HCT116 (cell line): ENCODE results near the gene PCDHGC4. TPM values are rescaled to one million over a fixed set of nuclear protein-coding genes. Genes with fewer than 3 reads are reported as not detected.

Experiments used
- ATAC-seq: fragments of 200-7000 bp; cut with Tn5 transposase; 2 replicates; pipeline ENCODE4 v1.9.1; 2020; ENCODE audit warnings: mild to moderate bottlenecking, moderate library complexity
- BruUV-seq: library from RNA; stranded (reverse); fragments of 400-500 nt; replicated peaks from 2 replicates; lab custom pipeline; 2021; lab: Mats Ljungman, UMichigan
- CTCF ChIA-PET: fragments of 300-600 bp; sonication (Branson Sonifier 250); formaldehyde crosslinking; loops from one replicate; lab custom pipeline; 2021; ENCODE audit warnings: antibody characterized with exemption; lab: Charles Lee
- POLR2A ChIA-PET: fragments of 300-600, 350-600 bp; sonication (Branson Sonifier 250); formaldehyde crosslinking; loops from one replicate; lab custom pipeline; 2021; ENCODE audit warnings: antibody characterized with exemption; lab: Charles Lee
- RAD21 ChIA-PET, 2 experiments: fragments of 300-600 bp; sonication (Branson Sonifier 250); formaldehyde crosslinking; loops; one replicate each; lab custom pipeline; 2023; ENCODE audit warnings: low total read pairs in 2 of 2; ENCODE audit not compliant: uncharacterized antibody in 2 of 2, unreplicated experiment in 2 of 2, low non-redundant PET in 1 of 2; lab: Charles Lee
- DNase-seq: peaks from one replicate; pipeline ENCODE4 v3.0.0-alpha.2; 2010; ENCODE audit warnings: low read depth, low spot score
- H2AFZ ChIP-seq: fragments of 200-600 bp; shearing (Covaris generic), sonication (generic); 2 replicates; pipeline ENCODE4 v1.6.1; 2017; ENCODE audit warnings: low read depth, mixed run types, mixed read lengths, antibody characterized with exemption, low read length; ENCODE audit not compliant: poor library complexity, severe bottlenecking
- H3K27ac ChIP-seq: 2 replicates; pipeline ENCODE4 v1.5.1; 2012; ENCODE audit warnings: low read depth, low read length
- H3K27me3 ChIP-seq: fragments of 200-600 bp; sonication (generic); 2 replicates; pipeline ENCODE4 v1.6.1; 2016; ENCODE audit warnings: mixed run types, low read length, mixed read lengths; ENCODE audit not compliant: insufficient read depth
- H3K36me3 ChIP-seq, 2 experiments: fragments of 200-500 bp in 1 of 2; fragments of 200-600 bp in 1 of 2; sonication (Bioruptor generic) in 1 of 2; sonication (generic) in 1 of 2; 2 replicates each; pipeline versions ENCODE4 v1.5.1 to v1.6.1; 2014 to 2016; ENCODE audit warnings: low read length in 2 of 2, inconsistent platforms in 1 of 2, mixed read lengths in 1 of 2, mixed run types in 1 of 2; ENCODE audit not compliant: insufficient read depth in 2 of 2, control insufficient read depth in 1 of 2
- H3K4me1 ChIP-seq, 2 experiments: fragments of 200-600 bp in 1 of 2; sonication (generic) in 1 of 2; 2 replicates each; pipeline versions ENCODE4 v1.5.1 to v1.6.1; 2012 to 2017; ENCODE audit warnings: low read length in 2 of 2, inconsistent platforms in 1 of 2, mild to moderate bottlenecking in 1 of 2, mixed read lengths in 1 of 2, mixed run types in 1 of 2, moderate library complexity in 1 of 2; ENCODE audit not compliant: insufficient read depth in 2 of 2, control insufficient read depth in 1 of 2
- H3K4me2 ChIP-seq: fragments of 200-600 bp; sonication (generic); 2 replicates; pipeline ENCODE4 v1.6.1; 2017; ENCODE audit warnings: mixed run types, low read length, mixed read lengths
- H3K4me3 ChIP-seq, 2 experiments: fragments of 200-600 bp in 1 of 2; sonication (generic) in 1 of 2; replicated peaks in 1 of 2; 2 replicates each; pipeline ENCODE4 v1.5.1; 2011 to 2016; ENCODE audit warnings: low read length in 2 of 2, control low read depth in 1 of 2, low read depth in 1 of 2, mild to moderate bottlenecking in 1 of 2, mixed read lengths in 1 of 2, mixed run types in 1 of 2
- H3K79me2 ChIP-seq: fragments of 200-600 bp; sonication (generic); 2 replicates; pipeline ENCODE4 v1.6.1; 2017; ENCODE audit warnings: mild to moderate bottlenecking, mixed run types, low read length, moderate library complexity, mixed read lengths; ENCODE audit not compliant: insufficient read depth
- H3K9ac ChIP-seq: fragments of 200-600 bp; sonication (generic); 2 replicates; pipeline ENCODE4 v1.6.1; 2016; ENCODE audit warnings: low read length, mixed read lengths
- H3K9me2 ChIP-seq: fragments of 200-600 bp; sonication (generic), shearing (Covaris generic); 2 replicates; pipeline ENCODE4 v1.6.1; 2017; ENCODE audit warnings: mixed run types, mild to moderate bottlenecking, moderate library complexity; ENCODE audit not compliant: insufficient read depth
- H3K9me3 ChIP-seq, 2 experiments: fragments of 200-500 bp in 1 of 2; fragments of 200-600 bp in 1 of 2; sonication (Bioruptor generic) in 1 of 2; sonication (generic) in 1 of 2; 2 replicates each; pipeline ENCODE4 v1.6.1; 2014 to 2017; ENCODE audit warnings: low read length in 2 of 2, mixed read lengths in 2 of 2, inconsistent platforms in 1 of 2, low read depth in 1 of 2, mild to moderate bottlenecking in 1 of 2, mixed run types in 1 of 2, moderate library complexity in 1 of 2; ENCODE audit not compliant: control insufficient read depth in 1 of 2, insufficient read depth in 1 of 2
- H4K20me1 ChIP-seq: fragments of 200-600 bp; sonication (generic), shearing (Covaris generic); 2 replicates; pipeline ENCODE4 v1.6.1; 2017; ENCODE audit warnings: mixed run types, mild to moderate bottlenecking, moderate library complexity; ENCODE audit not compliant: insufficient read depth
- CBX3 ChIP-seq: IDR thresholded peaks from 2 replicates; pipeline ENCODE4 v1.6.1; 2012; ENCODE audit warnings: low read depth
- CEBPB ChIP-seq: IDR thresholded peaks from 2 replicates; pipeline ENCODE4 v1.6.1; 2012; ENCODE audit warnings: low read depth
- CTCF ChIP-seq, 3 experiments: fragments of 200-600 bp in 1 of 3; sonication (generic) in 1 of 3; IDR thresholded peaks in 2 of 3; conservative IDR thresholded peaks in 1 of 3; 2 replicates each; pipeline ENCODE4 v1.5.1; 2012 to 2017; ENCODE audit warnings: low read depth in 2 of 3, low read length in 2 of 3, antibody characterized with exemption in 1 of 3, borderline replicate concordance in 1 of 3, control low read depth in 1 of 3, mild to moderate bottlenecking in 1 of 3, mixed read lengths in 1 of 3, mixed run types in 1 of 3, moderate library complexity in 1 of 3; ENCODE audit not compliant: insufficient read depth in 1 of 3
- EGR1 ChIP-seq: IDR thresholded peaks from 2 replicates; pipeline ENCODE4 v1.6.1; 2012; ENCODE audit warnings: low read depth
- ELF1 ChIP-seq: IDR thresholded peaks from 2 replicates; pipeline ENCODE4 v1.6.1; 2012; ENCODE audit warnings: low read depth, borderline replicate concordance
- EZH2 ChIP-seq: fragments of 200-600 bp; sonication (generic); IDR thresholded peaks from 2 replicates; pipeline ENCODE4 v1.6.1; 2017; ENCODE audit warnings: antibody characterized with exemption, mixed run types
- EZH2phosphoT487 ChIP-seq: fragments of 200-600 bp; IDR thresholded peaks from 2 replicates; pipeline ENCODE4 v1.6.1; 2018; ENCODE audit warnings: antibody characterized with exemption, borderline replicate concordance
- JUND ChIP-seq: IDR thresholded peaks from 2 replicates; pipeline ENCODE4 v1.6.1; 2012
- MAX ChIP-seq: IDR thresholded peaks from 2 replicates; pipeline ENCODE4 v1.6.1; 2012
- RAD21 ChIP-seq: IDR thresholded peaks from 2 replicates; pipeline ENCODE4 v1.6.1; 2012; ENCODE audit warnings: low read depth, mild to moderate bottlenecking
- REST ChIP-seq: IDR thresholded peaks from 2 replicates; pipeline ENCODE4 v1.6.1; 2012; ENCODE audit warnings: low read depth
- SIN3A ChIP-seq: IDR thresholded peaks from 2 replicates; pipeline ENCODE4 v1.6.1; 2012; ENCODE audit warnings: low read depth
- SP1 ChIP-seq: IDR thresholded peaks from 2 replicates; pipeline ENCODE4 v1.6.1; 2012; ENCODE audit warnings: low read depth
- SRF ChIP-seq: IDR thresholded peaks from 2 replicates; pipeline ENCODE4 v1.6.1; 2012; ENCODE audit warnings: low read depth
- TCF7L2 ChIP-seq: IDR thresholded peaks from 2 replicates; pipeline ENCODE4 v1.7.0; 2011; ENCODE audit warnings: borderline replicate concordance, inconsistent platforms; ENCODE audit not compliant: insufficient read depth, insufficient read length; ENCODE audit errors: extremely low read depth
- YY1 ChIP-seq: IDR thresholded peaks from 2 replicates; pipeline ENCODE4 v1.6.1; 2011; ENCODE audit warnings: low read length, low read depth, moderate library complexity, mild to moderate bottlenecking; ENCODE audit not compliant: insufficient replicate concordance; ENCODE audit errors: extremely low read depth
- ZBTB33 ChIP-seq: IDR thresholded peaks from 2 replicates; pipeline ENCODE4 v1.6.1; 2011; ENCODE audit warnings: mild to moderate bottlenecking, low read length, moderate library complexity; ENCODE audit not compliant: insufficient replicate concordance; ENCODE audit errors: extremely low read depth
- ZFX ChIP-seq: fragments of 450-650 bp; IDR thresholded peaks from 2 replicates; pipeline ENCODE4 v1.6.1; 2017
- intact Hi-C: fragments of 100-400 bp; cut with micrococcal nuclease; formaldehyde crosslinking; loops from 2 replicates; pipeline ENCODE4 v1.10.0; 2022
- total RNA-seq: library from RNA; stranded (reverse); gene quantifications from one replicate; pipeline ENCODE4 v1.2.1, GENCODE V29; 2021; ENCODE audit not compliant: unreplicated experiment

PCDHGC4 gene
- total RNA-seq, 1 experiment from 2014 or later = 0.05 TPM

GRCh38 chr5:141475625-141476131 lies 9.2 kb upstream of the PCDHGC4 start, which contains the start of gene PCDHGC3:
PCDHGC3 (plus strand) TSS chr5:141475966; CDS start chr5:141476117, 151 bp downstream.
- H3K4me3 ChIP-seq = no peak within 1 kb of the TSS
- DNase-seq (no peak), ATAC-seq (no peak)
- ChIA-PET RAD21 (no interaction called here), POLR2A (interaction anchor here (1.2 kb wide), 1 partner anchor 13 kb away, joined by 3 read pairs; the partner anchor contains the start of gene PCDHGC5), CTCF (no interaction called here)
- TF ChIP-seq RAD21 (no peak), CEBPB (no peak), JUND (no peak), YY1 (no peak), CTCF (IDR thresholded peaks at IDR 0.05 in 2 of 3, conservative IDR thresholded peaks at IDR 0.05 in 1 of 3; ENCODE audit: borderline replicate concordance in 1 of 3, insufficient read depth in 1 of 3, low read depth in 2 of 3, low read length in 2 of 3) (no peak), SP1 (no peak), ZBTB33 (no peak), CBX3 (no peak), EZH2phosphoT487 (no peak), TCF7L2 (no peak), MAX (no peak), EZH2 (no peak), EGR1 (no peak), ELF1 (no peak), ZFX (no peak), SRF (no peak), SIN3A (no peak), REST (no peak)
- H3K27ac ChIP-seq = no peak within 1 kb of the TSS
- no peaks in the 10 kb centered on the region for H3K36me3 ChIP-seq
- H3K4me2 ChIP-seq = no peak within 1 kb of the TSS
- H3K4me1 ChIP-seq = no peaks in the 10 kb centered on the region
- no peaks in the 10 kb centered on the region for H3K9me3 ChIP-seq
- no peaks in the 10 kb centered on the region for H3K79me2 ChIP-seq
- H3K27me3 ChIP-seq = no peaks in the 10 kb centered on the region
- H2AFZ ChIP-seq = no peak within 1 kb of the TSS
- no peak within 1 kb of the TSS for H3K9ac ChIP-seq
- intact Hi-C loops = no loop called here
- no peaks in the 10 kb centered on the region for H3K9me2 ChIP-seq
- BruUV-seq = no TSS peak
- no peaks in the 10 kb centered on the region for H4K20me1 ChIP-seq
